Measurements from ENCODE around the gene RMC1. TPM values are rescaled to one million over a fixed set of nuclear protein-coding genes. Genes with fewer than 3 reads are reported as not detected.
"Not testable (repeated sequence)": the region's sequence is repeated elsewhere in the genome, so short reads cannot be mapped to it uniquely, and the experiment has no call there.

The RMC1 gene
- total and polyA plus RNA-seq, 2 of the 13 experiments (the other 11 are each of a cell fraction or from before 2014, with no cell fraction given) = 9.4 to 19.5 TPM

GRCh38 chr18:23577521-23577920 is 74.2 kb downstream of the RMC1 start:
- peaks cover 16 to 40% of the 10 kb centered on the region in 2 experiments for H3K36me3 ChIP-seq (replicated peaks in 1 of 2; ENCODE audit: control insufficient read depth in 1 of 2, insufficient read depth in 2 of 2, low read length in 2 of 2)
- POLR2A ChIA-PET = not testable (repeated sequence)

DNA sequence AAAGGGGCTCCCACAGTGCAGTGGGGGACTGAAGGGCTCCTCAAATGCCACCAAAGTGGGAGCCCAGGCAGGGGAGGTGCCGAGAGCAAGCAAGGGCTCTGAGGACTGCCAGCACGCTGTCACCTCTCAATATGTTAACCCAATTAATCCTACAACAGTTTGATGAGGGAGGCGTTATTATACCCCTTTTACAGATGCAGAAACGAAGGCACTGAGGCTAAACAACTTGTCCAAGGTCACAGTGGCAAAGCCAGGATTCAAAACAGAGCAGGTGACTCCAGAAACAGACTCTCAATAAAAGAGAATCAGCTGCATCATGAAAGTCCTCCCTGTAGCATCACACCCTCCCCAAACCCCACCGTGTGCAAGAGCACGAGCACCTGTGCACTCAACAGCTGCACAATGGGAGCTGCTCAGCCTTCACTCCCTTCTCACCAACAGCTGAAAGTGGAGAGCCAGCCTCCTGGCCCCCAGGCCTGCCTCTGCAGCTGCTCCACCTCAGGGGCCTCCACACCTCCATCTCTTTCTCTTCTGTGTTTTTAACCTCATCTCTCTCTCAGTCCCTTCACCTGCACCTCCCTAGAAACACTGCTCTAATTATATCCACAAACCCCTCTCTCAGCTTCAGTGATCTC is 74.9 kb downstream of the RMC1 start:
- POLR2A ChIA-PET = interaction anchor here (1.9 kb wide), 1 partner anchor 8 kb away, joined by 7 read pairs; no protein-coding TSS in a partner anchor
- TF ChIP-seq KLF13 (CRISPR knock-in tag; IDR thresholded peaks at IDR 0.05) (no peak), HOXA7 (CRISPR knock-in tag; IDR thresholded peaks at IDR 0.05) (no peak), AKNA (CRISPR knock-in tag; IDR thresholded peaks at IDR 0.05; ENCODE audit: borderline replicate concordance) (no peak), ZNF569 (CRISPR knock-in tag; IDR thresholded peaks at IDR 0.05; ENCODE audit: borderline replicate concordance) (no peak), RBM22 (optimal IDR thresholded peaks at IDR 0.05; ENCODE audit: low read length) (peak; percentile 32), NRL (CRISPR knock-in tag; IDR thresholded peaks at IDR 0.05; ENCODE audit: borderline replicate concordance) (no peak), ZNF232 (CRISPR knock-in tag; IDR thresholded peaks at IDR 0.05; ENCODE audit: borderline replicate concordance) (no peak), ELF4 (CRISPR knock-in tag; IDR thresholded peaks at IDR 0.05; ENCODE audit: borderline replicate concordance) (no peak), TBP (CRISPR knock-in tag; IDR thresholded peaks at IDR 0.05) (no peak), NKX3-1 (CRISPR knock-in tag; IDR thresholded peaks at IDR 0.05) (no peak), RBFOX2 (IDR thresholded peaks at IDR 0.05; ENCODE audit: low read depth, low read length) (peak; percentile 55)
- TF ChIP-seq, protein P1, sequence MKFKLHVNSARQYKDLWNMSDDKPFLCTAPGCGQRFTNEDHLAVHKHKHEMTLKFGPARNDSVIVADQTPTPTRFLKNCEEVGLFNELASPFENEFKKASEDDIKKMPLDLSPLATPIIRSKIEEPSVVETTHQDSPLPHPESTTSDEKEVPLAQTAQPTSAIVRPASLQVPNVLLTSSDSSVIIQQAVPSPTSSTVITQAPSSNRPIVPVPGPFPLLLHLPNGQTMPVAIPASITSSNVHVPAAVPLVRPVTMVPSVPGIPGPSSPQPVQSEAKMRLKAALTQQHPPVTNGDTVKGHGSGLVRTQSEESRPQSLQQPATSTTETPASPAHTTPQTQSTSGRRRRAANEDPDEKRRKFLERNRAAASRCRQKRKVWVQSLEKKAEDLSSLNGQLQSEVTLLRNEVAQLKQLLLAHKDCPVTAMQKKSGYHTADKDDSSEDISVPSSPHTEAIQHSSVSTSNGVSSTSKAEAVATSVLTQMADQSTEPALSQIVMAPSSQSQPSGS (CRISPR knock-in tag; IDR thresholded peaks at IDR 0.05) = no peak

More at GRCh38 chr18:23577521-23577920, 74.2 kb downstream of the RMC1 start:
- peaks cover 78% of the 10 kb centered on the region for H3K79me2 ChIP-seq (ENCODE audit: insufficient read depth, low read length)
- H4K20me1 ChIP-seq (ENCODE audit: insufficient read depth, low read length) = peaks cover 43% of the 10 kb centered on the region
- DNase-seq (ENCODE audit: low spot score); H3K4me2 ChIP-seq (ENCODE audit: low read depth, low read length); H3K27me3 ChIP-seq (ENCODE audit: control insufficient read depth in 1 of 2, insufficient read depth in 2 of 2, low read length in 2 of 2); ATAC-seq; in situ Hi-C loops (cut with HindIII; ENCODE audit: extremely low pct_ligation_motif_present, low pct_unique_long_range_greater_than_20kb); intact Hi-C loops (cut with micrococcal nuclease; ENCODE audit: unreplicated experiment); FAIRE-seq; H3K4me3 ChIP-seq (replicated peaks in 1 of 3; ENCODE audit: insufficient read depth in 1 of 3, low read depth in 2 of 3, low read length in 3 of 3); H3K27ac ChIP-seq (ENCODE audit: extremely low read length, insufficient read depth, low read length); CTCF ChIA-PET (ENCODE audit: low intra/inter-chr PET ratio, low total read pairs); BruUV-seq (replicated peaks); H3K9ac ChIP-seq (ENCODE audit: insufficient read depth, low read depth, low read length); H3K9me3 ChIP-seq (ENCODE audit: low read length); H2AFZ ChIP-seq (ENCODE audit: low read length): not testable (repeated sequence)
- 95% methylated on average over 7 of the region's 24 CpGs for WGBS (ENCODE audit: low lambda C conversion rate)
- H3K4me1 ChIP-seq (ENCODE audit: insufficient read depth, low read length) = peaks cover 84% of the 10 kb centered on the region

More for the DNA sequence above, 74.9 kb downstream of the RMC1 start:
- FAIRE-seq (no peak), ATAC-seq (no peak; the same call in 2 of the 3 replicates), DNase-seq (ENCODE audit: low spot score) (no peak)
- intact Hi-C loops (cut with micrococcal nuclease; ENCODE audit: unreplicated experiment) (no loop called here), in situ Hi-C loops (cut with HindIII; ENCODE audit: extremely low pct_ligation_motif_present, low pct_unique_long_range_greater_than_20kb) (no loop called here)
- peaks cover 45% of the 10 kb centered on the region for H4K20me1 ChIP-seq (ENCODE audit: insufficient read depth, low read length)
- 94% methylated on average over 6 of the region's 6 CpGs for WGBS (ENCODE audit: low lambda C conversion rate)
- peaks cover 16 to 43% of the 10 kb centered on the region in 2 experiments for H3K36me3 ChIP-seq (replicated peaks in 1 of 2; ENCODE audit: control insufficient read depth in 1 of 2, insufficient read depth in 2 of 2, low read length in 2 of 2)
- no peaks in the 10 kb centered on the region for H3K9me3 ChIP-seq (ENCODE audit: low read length)
- peaks cover 78% of the 10 kb centered on the region for H3K79me2 ChIP-seq (ENCODE audit: insufficient read depth, low read length)
- H3K4me2 ChIP-seq (ENCODE audit: low read depth, low read length) = no peak overlapping the region
- no peak overlapping the region for H2AFZ ChIP-seq (ENCODE audit: low read length)
- no peak overlapping the region for H3K4me3 ChIP-seq (replicated peaks in 1 of 3; ENCODE audit: insufficient read depth in 1 of 3, low read depth in 2 of 3, low read length in 3 of 3)
- BruUV-seq (replicated peaks) = no TSS peak
- no peak overlapping the region for H3K9ac ChIP-seq (ENCODE audit: insufficient read depth, low read depth, low read length)
- H3K27me3 ChIP-seq (ENCODE audit: control insufficient read depth in 1 of 2, insufficient read depth in 2 of 2, low read length in 2 of 2) = no peaks in the 10 kb centered on the region
- peaks cover 84% of the 10 kb centered on the region for H3K4me1 ChIP-seq (ENCODE audit: insufficient read depth, low read length)
- CTCF ChIA-PET (ENCODE audit: low intra/inter-chr PET ratio, low total read pairs) = no interaction called here
- H3K27ac ChIP-seq (ENCODE audit: extremely low read length, insufficient read depth, low read length) = no peak overlapping the region

Data from HepG2 (cell line).